DMS53 treated with DMSO at 0.1 percent for 48 hours (cell line): ENCODE results near the gene NSDHL.
A peak's percentile ranks its signal among the peaks of the same experiment; 100 is the strongest.

Experiments
- DNase-seq: peaks from one replicate; lab custom pipeline; 2025; ENCODE audit not compliant: unreplicated experiment; lab: John Stamatoyannopoulos, UW

Gene NSDHL

DNA sequence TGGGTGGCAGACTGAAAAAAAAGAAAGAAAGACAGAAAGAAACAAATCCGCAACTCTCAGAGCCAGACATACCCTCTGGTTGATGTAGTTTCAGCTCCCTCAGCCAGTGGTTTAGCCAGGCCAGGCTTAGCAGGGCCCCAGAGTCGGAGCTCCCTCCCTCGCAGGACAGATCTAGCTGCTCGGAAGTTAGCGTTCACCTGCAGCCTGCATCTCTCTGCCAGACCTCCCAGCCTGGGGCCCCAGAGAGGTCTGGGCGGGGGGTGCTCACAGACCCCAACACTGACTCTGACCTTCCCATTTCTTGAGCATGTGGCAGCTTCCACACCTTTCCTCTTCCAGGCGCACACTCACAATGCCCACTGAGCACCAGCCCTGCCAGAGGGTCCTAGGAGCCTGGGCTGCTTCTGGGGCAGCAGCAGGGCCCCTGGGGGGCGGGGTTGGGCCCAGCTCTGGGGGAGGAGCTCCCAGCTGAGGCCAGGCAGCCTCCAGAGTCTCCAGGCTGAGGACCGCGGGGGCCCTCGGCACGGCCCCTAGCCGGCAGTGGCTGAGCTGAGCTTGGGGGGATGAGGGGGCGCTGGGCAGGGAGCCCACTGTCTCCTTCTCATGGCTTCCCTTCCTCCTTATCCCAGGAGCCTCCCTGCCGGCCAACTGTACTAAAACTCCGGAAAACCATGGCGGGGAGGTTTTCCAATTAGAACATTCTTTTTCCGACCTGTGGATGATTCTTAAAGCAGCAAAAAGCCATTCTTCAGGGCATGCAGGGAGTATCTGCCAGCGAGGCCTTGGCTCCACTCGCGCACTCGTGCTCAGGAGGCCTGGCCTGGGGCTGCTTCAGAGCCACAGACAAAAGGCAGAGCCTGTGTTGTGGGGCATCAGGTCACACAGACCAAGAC is 62.4 kb downstream of the NSDHL start:
- DNase-seq: no peak

DNA sequence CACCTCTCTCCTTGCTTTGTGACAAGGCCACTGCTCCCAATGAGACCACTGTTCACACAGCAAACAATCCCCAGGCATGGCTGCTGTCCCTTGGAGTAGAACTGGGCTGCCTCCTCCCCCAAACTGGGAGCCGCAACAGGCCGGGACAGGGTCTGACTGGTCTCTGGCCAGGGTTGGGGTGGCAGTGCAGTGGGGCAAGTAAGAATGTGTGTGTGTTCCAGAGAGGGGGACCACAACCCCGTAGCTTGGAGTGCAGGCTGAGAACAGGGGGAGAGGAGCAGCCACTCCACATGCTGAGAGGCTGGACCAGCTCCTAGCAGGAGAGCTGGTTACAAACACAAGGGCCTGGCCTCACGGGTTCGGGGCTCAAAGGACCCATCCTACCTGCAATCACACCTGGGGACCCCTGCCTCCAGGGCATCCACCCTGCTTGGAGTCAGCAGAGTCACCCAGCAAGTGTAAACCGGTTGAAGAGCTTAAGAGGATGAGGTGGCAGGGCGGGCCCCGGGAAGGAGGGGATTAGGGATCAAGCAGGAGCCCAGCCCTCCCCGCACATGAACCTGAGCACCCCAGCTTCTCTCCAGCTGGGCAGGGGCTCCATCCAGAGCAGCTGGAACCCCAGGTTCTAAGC is 63.2 kb downstream of the NSDHL start:
- no peak for DNase-seq

DNA sequence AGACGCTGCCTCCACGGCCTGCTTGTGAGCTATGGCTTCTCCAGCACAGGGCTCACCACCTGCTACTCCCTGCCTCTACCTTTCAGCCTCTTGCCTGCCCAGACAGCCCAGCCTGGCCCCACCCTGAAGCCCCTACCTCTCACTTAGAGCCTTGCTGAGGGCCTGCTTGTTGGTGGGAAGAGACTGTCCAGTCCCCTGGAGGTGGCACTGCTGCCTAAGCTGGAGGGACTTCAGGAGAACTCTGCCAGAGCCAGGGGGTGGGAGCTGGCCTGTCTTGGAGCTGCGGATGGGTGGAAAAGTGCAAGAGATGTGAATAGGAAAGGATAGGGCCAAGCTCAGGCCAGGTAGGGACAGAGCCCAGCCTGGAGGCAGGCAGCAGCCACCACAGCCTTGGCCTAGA is 64.3 kb downstream of the NSDHL start:
- no peak for DNase-seq

DNA sequence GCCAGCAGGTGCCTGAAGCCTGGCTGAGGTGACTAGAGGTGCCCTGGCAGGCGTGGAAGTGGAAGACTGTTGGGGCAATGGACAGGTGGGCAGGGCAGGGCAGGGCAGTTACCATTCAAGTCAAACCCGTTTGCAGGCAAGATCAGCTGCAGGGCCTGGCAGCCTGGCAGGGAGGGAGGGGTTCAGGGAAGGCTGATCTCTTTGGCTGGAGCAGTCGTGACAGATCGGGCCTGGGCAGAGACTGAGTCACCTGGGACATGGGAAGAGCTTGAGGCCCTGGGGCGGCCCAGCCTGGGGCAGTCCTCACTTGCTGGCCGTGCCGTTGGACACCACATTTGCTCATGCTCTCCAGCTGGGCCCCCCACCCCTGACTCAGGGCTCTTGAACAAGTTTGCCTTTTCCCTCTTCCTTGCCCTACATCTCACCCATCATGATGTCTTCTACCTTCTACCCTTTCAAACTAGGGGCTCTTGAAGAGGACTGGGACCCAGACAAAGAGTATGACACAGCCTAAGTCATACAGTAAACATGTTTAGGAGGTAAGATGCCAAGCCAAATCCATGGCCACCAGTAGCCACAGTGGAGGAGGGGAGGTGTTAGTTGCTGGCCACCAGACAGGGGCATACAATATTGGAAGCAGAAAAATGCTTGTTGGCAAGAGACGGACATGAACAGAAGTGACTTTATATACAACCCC is 65.0 kb downstream of the NSDHL start:
- no peak for DNase-seq

DNA sequence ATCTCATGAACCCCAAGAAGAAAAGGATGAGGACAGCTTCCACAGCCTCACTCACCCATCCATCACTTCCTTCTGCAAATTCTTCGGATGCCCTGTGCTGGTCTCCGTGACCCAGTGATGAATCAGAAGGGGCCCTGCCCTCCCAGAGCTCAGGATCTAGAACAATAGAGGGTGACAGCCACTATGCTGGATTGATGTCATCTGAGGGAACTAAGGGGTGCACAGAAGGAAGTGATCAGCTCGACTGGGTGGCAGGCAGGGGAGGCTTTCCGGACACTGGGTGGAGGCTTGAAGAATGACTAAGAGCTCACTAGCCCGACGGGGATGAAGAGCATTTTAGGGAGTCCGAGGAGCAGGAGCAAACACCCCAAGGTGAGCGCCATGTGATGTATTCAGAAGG is 65.6 kb downstream of the NSDHL start:
- no peak for DNase-seq

DNA sequence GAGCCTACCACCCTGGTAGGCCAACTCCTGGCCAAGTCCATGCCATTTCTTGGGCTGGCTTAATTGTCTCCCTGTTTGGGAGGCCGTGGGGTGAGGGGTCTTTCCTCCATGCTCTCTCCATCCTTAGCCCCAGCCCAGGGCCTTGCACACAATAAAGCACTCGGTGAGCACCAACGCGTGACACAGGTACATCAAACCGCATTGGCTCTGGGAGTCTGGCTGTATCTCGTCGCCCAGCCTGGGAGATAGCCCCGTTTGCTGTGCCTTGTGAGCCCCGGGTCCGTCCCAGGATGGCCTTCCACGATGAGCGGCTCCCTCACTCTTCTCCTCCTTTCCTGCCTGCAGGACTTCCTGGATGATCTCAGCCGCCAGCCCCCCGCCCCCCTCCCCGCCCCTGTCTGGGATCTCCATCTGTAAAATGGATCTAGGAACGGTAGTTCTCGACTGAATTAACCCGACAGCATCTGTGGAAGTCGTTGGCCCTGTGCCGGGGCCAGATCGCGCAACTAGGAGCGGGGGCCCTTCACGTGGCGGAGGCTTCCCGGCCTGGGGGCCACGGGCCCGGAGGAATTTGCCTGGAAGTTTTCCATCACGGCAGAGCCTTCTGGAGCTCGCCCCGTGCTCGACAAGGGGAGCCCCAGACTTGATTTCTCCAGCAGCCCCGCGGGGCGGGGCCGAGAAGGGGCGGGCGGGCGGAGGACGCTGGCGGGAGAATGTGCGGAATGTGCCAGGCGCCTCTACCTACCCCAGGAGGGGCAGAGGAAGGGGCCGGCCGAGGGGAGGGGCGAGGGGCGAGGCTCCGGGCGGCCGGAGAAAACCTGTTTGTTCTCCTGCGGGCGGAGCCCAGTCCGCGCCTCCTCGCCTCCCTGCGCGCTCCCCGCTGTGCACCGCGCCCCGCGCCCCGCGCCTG is 66.6 kb downstream of the NSDHL start, which contains the start of gene ZNF185:
Gene ZNF185, plus strand, starts transcription at position 846 of the 910 bp plus-strand sequence. CDS start 16,423 bp downstream, outside the sequence.
- DNase-seq: peak; percentile 13

DNA sequence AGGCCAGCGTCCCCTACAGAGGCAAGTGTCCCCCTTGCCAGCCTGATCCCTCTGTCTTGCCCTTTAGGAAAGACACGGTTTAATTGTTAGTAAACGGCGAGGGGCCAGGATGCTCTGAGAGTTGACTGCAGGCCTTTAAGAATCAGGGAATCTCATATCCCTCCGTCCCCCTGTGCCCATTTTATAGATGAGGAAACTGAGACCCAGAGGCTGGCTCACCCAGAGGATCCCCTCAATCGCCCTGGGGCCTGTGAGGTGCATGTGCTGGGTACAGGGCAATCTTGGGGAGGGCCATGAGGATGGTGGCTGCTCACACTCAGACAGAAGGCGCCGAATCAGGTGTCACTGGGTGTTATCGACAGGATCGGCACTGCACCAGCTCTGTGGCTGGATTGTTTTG is 67.6 kb downstream of the NSDHL start:
- DNase-seq: no peak

DNA sequence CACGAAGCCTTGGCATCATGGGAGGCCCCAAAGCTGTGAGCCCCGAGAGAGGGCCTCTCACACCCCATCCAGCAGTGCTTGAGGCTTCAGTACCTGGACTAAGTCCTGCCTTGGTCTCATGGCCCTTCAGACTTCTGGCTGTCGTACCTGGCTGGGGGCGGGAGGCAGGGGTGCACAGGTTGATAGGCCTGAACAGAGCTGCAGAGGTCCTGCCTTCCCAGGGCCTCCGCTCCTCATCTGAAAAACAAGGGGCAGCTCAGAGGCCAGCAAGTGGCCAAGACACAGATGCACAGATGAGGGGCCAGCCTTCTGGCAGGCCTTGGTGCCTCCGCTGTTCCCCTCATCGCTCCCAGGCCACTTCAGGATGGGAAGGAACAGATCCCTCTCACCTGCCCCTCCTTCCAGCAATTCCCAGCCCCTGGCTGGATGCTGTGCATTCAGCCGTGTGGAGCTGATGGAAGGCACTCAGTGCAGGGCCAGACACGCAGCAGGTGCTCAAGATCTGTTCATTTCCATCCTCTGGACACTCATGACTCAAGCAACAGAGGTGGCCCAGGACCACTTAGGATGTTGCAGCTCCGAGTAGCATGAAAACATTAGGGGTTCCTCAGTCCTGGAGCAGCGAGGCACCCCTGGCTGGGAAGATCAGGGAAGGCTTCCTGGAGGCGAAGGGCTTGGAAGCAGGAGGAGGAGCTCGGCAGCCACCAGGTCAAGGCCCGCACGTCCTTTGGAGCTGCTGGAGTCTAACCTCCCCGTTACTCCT is 68.4 kb downstream of the NSDHL start:
- DNase-seq: no peak

DNA sequence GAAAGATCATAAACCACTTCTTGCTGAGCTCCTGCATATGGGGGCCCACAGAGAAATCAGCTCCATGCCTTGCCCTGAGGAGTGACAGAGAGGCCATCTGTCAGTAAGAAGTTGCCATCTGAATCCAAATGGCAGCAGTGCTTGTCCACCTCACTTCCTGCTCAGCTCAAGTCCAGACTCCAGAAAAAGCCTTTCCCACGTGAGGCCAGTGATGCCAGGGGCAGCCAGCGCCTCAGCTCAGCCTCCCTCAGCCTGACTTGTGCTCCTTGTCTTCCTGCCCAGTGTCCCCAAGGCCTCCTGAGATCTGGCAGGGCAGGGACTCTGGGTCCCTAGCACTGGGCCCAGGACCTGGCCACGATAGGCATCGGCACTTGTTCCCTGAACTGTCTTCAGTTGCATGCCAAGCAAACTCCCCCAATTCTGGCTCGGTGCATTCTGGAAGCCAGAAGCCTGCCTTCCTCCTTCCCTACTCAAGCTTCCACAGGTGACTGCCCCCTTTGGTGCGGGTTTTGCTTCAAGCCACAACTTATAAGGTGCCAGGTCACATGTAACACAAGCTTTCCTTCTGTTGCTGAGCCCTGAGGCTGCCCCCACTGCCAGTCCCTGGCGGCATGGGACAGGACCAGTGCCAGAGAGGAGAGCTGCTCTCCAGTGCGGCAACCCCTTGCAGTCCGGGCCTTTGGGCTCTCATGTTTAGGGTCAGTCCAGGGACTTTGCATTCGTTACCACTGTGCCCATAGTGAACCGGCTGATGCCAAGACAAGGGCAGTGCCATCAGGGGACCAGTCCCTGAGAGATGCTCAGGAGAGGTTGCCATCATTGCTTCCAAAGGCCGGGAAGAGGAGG is 69.2 kb downstream of the NSDHL start:
- DNase-seq: no peak

DNA sequence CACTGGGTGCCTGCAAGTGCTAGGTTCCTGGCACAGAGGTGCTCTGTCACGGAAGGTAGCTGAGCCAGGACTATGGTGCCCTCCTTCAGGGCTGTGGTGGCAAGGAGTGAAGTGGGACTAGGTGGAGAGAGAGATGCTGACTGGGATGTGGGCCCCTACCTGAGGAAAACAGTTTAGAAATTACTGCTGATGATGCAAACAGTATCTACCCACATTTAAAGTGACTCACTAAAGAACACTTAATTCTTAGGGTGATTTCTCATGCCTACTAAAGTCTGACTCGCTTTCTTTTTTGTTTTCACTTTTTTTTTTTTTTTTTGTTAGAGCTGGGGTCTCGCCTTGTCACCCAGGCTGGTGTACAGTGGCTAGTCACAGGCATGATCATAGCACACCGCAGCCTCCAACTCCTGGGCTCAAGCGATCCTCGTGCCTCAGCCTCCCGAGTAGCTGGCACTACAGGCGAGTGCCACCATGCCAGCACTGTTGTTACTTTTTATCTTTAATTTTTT is 70.1 kb downstream of the NSDHL start:
- DNase-seq: no peak

DNA sequence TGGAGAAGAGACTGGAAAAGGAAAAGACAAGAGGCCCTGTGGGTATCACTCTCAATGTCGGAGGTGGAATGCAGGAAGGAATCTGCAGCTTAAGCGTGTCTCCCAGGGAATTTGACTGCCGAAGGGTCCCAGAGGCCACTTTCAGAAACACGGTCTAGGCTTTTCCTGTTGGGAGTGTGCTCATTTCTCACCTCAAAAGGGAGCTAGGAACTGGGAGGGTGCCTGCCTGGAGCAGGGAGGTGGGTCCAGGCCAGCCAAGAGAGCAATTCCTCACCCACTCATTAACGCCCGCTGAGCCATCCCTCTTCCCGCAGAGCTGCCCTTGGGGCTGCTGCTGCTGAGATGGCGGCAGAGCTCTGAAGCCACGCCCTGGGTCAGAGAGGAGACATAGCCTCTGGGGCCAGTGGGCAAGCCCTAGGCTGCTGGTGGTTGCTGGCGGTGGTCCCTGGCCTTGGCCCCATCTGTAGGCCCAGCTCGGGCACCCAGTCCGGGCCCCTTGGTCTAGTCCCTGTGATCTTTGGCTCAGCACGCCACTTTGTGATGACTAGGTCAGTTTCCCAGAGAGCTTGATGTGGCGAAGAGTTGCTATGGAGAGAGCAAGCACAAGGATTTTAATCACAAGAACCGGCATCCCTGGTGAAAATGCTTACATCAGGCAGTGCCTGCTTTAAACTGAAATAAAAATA is 71.1 kb downstream of the NSDHL start:
- no peak for DNase-seq

DNA sequence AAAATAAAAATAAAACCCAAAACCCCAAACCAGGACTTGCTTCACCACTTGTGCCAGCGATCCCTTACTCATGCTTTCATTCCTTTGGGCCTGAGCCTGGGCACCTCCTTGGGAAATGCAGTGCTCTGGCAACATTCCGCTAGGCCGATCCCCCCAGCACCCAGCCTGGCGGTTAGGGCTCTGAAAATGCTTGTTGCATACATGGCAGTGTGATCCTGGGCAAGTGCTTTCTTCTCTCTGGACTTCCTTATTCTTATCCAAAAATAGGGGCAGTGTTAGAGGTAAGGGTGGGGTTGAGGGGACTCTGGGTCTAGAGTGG is 71.6 kb downstream of the NSDHL start:
- no peak for DNase-seq

DNA sequence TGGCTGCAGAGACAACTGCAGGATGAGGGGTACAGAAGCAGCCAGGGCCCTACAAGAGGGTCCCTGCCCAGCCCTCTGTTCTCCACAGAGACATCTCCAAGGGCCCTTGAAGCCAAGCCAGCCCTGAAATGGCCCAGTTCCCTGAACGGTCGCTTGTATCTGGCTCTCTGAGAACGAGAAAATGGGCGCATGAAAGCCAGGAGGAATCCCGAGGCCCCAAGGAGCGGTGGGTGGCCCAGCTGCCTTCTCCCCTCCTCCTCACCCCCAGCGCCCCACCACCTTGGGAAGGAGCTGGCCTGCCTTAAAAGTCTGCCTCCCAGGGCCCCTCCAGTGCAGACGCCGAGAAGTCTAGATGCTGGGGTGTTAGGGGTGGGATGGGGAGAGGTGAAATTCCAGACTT is 72.7 kb downstream of the NSDHL start:
- no peak for DNase-seq

DNA sequence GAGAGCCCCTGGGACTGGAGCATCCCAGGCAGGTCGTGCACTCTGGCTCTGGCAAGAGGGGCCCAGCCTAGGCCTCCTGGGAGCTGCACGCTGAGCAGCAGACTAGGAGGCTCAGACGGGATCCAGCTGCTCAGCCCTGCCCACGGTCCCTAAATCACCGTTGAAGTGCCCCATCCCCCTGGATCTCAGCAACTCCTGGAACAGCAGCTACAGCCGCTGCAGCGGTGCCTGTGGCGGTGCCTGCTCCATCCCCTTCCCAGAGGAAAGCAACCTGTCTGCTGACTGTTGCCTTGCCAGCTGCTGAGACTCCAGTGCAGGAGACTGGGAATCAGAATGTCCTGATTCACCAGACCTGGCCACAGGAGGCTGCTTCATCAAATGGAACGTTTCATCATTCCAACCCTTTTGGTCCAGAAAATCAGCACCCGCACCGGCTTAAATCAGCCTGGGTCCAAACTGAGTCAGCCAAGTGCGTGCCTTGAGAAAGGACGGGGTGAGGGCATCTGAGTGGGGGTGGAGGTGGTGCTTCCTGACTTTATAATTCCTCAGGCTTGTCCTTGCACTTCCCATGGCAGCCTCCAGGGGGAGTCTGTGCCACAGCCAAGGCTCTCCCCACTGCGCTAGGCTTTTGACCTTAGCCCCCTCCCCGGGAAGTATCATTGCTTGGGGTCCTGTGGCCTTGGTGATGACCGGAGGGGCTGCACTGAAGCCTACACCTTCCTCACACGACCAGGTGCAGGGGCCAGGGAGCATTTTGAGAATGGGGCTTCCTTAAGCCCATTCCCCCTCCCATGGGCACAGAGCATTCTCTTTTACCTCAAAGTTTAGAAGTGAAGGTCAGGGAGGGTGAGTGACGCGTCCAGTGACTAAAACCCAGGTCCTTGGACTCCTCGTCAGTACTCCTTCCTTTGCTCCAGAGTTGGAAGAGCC is 73.6 kb downstream of the NSDHL start:
- no peak for DNase-seq

DNA sequence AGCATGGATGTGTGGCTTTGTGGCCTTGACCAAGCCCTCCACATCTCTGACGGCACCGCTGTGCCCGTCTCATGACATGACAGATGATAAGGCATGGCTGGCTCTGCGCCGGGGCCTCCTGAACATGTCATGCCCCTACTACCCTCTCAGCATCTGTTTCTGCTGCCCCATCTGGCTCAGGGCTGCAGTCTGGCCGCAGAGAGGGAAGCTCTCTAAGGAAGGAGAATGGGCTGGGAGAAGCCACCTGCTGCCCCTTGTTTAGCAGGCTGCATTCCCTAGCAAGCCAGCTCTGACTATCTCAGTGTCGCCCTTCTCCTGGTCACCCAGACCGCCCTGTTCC is 74.2 kb downstream of the NSDHL start:
- DNase-seq: no peak

DNA sequence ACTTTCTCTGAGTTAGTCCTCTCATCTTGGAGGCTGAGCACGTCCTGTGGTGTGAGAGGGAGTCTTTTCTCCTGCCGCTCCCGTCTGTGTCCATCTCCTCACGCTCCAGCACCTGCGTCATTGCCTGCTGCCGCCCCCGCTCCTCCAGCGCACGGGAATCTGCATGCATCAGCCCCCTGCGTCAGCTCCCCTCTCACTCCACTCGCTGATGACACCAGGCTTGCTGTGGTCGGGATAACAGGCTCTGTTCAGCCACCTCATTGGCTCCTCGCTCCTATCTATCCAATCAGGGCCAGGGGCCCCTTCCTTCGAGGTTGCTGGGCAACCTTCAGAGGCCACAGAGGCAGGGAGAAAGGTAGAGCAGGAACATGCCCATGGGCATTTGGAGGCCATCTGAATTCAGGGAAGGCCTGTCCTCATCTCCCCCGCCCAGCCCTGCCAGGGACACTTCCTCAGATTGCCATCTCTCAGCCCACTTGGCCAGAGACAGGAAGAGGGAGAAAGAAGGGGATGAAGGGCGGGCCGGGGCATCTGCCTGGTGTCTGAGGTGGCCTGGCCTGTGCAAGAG is 76.3 kb downstream of the NSDHL start:
- DNase-seq: no peak

DNA sequence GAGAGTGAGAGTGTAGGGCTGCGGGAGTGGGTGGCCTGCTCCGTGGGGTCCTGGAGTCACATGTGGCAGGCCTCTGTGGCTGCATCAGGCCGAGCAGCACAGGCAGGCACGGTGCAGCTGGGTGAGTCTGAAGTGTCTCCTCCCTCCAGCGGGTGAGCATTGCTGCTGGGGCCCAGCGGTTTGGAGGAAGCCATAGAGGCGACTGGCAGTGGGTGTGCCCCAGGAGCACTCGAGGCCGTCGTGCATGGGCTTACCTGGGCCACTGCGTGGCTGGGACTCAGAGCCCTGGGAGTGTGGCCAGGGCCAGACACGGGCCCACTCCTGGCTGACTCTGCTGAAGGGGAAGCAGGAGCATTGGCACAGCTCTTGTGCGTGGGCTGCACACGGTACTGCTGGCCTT is 77.6 kb downstream of the NSDHL start:
- no peak for DNase-seq
